22Rv1 (cell line): ENCODE measurements around the gene ALDH1B1.

ENCODE experiments used
- CTCF ChIP-seq: fragments of 450-650 bp; IDR thresholded peaks from 2 replicates; pipeline ENCODE4 v1.5.1; 2017; ENCODE audit warnings: mild to moderate bottlenecking
- ZFX ChIP-seq: fragments of 450-650 bp; IDR thresholded peaks from 2 replicates; pipeline ENCODE4 v1.6.1; 2017; ENCODE audit warnings: antibody characterized with exemption, borderline replicate concordance

GRCh38 chr9:38362852-38363588 is 29.5 kb upstream of the ALDH1B1 start:
- TF ChIP-seq CTCF (peak; percentile 74), ZFX (no peak)
